Measurements from ENCODE around the gene PTS. TPM values are rescaled to one million over a fixed set of nuclear protein-coding genes. Genes with fewer than 3 reads are reported as not detected.
"Not testable (repeated sequence)": the region's sequence is repeated elsewhere in the genome, so short reads cannot be mapped to it uniquely, and the experiment has no call there.

Gene PTS
- total and polyA plus RNA-seq, 4 donors: 11.3 to 106 (median 49.5) TPM

DNA sequence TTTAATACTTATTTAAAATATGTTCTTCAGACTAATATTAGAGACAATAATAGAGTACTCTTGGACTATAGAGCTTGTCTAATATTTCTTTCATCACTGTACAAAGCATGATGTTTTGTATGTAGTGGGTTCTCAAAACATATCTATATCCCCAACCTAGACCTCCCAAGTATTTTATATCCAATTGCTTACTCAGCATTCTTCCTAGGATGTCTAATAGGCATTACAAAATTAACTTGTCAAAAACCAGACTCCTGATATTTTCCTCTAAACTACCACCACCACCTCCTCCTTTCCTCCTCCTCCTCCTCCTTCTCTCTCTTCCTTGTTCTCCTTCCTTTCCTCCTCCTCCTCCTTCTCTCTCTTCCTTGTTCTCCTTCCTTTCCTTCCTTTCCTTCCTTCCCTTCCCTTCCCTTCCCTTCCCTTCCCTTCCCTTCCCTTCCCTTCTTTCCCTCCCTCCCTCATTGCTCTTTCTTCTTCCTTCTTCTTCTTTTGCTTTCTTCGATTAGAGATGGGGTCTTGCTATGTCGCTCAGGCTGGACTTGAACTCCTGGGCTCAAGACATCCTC is 29.6 kb upstream of the PTS start:
- no peak overlapping the region for H3K27ac ChIP-seq (ENCODE audit: low read depth in 1 of 2, low read length in 2 of 2)
- H3K4me3 ChIP-seq (ENCODE audit: low read depth in 1 of 3, low read length in 3 of 3): no peak overlapping the region
- no peak overlapping the region for H3K9ac ChIP-seq (ENCODE audit: low read depth in 1 of 2, low read length in 2 of 2)
- no peaks in the 10 kb centered on the region for H3K27me3 ChIP-seq (ENCODE audit: control insufficient read depth in 4 of 4, insufficient read depth in 4 of 4, low read length in 3 of 4)
- H3K36me3 ChIP-seq (ENCODE audit: control insufficient read depth in 4 of 4, insufficient read depth in 3 of 4, low read depth in 1 of 4, low read length in 3 of 4): peaks cover 1 to 34% (median 16%) of the 10 kb centered on the region in 4 donors
- H3K9me3 ChIP-seq (ENCODE audit: control insufficient read depth in 4 of 4, low read length in 3 of 4): no peaks in the 10 kb centered on the region
- WGBS: 92% methylated on average over 2 of the region's 2 CpGs
- DNase-seq (ENCODE audit: low spot score): no peak
- TF ChIP-seq FOXA2 (IDR thresholded peaks at IDR 0.05) (no peak), ATF3 (IDR thresholded peaks at IDR 0.05) (no peak), FOXA1 (IDR thresholded peaks at IDR 0.05) (no peak), RXRA (IDR thresholded peaks at IDR 0.05) (no peak), TAF1 (conservative IDR thresholded peaks at IDR 0.05) (no peak), HNF4A (conservative IDR thresholded peaks at IDR 0.05) (no peak), CTCF (IDR thresholded peaks at IDR 0.05; ENCODE audit: low read depth, low read length, missing input control) (no peak), REST (IDR thresholded peaks at IDR 0.05) (no peak), NR2F2 (IDR thresholded peaks at IDR 0.05) (no peak), ZBTB33 (IDR thresholded peaks at IDR 0.05) (no peak), JUND (IDR thresholded peaks at IDR 0.05) (no peak)
- TF ChIP-seq, protein P1, sequence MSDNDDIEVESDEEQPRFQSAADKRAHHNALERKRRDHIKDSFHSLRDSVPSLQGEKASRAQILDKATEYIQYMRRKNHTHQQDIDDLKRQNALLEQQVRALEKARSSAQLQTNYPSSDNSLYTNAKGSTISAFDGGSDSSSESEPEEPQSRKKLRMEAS (IDR thresholded peaks at IDR 0.05): no peak
- peaks cover 0 to 21% (median 16%) of the 10 kb centered on the region in 4 donors for H3K4me1 ChIP-seq (ENCODE audit: control insufficient read depth in 4 of 4, insufficient read depth in 4 of 4, low read length in 3 of 4)

DNA sequence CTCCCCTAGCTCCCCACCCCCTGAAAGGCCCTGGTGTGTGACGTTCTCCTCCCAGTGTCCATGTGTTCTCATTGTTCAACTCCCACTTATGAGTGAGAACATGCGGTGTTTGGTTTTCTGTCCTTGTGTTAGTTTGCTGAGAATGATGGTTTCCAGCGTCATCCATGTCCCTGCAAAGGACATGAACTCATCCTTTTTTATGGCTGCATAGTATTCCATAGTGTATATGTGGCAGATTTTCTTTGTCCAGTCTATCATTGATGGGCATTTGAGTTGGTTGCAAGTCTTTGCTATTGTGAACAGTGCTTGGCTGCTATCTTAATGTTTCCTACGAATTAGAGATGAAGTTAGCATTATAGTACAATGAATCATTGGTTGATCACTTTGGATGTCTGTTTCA is 27.1 kb upstream of the PTS start:
- not testable (repeated sequence) for H3K9me3 ChIP-seq (ENCODE audit: control insufficient read depth in 4 of 4, low read length in 3 of 4); H3K27ac ChIP-seq (ENCODE audit: low read depth in 1 of 2, low read length in 2 of 2); H3K9ac ChIP-seq (ENCODE audit: low read depth in 1 of 2, low read length in 2 of 2); DNase-seq (ENCODE audit: low spot score); H3K27me3 ChIP-seq (ENCODE audit: control insufficient read depth in 4 of 4, insufficient read depth in 4 of 4, low read length in 3 of 4); H3K4me3 ChIP-seq (ENCODE audit: low read depth in 1 of 3, low read length in 3 of 3)
- Histone ChIP-seq H3K4me1 (ENCODE audit: control insufficient read depth in 4 of 4, insufficient read depth in 4 of 4, low read length in 3 of 4) (peaks cover 0 to 12% (median 11%) of the 10 kb centered on the region in 4 donors), H3K36me3 (ENCODE audit: control insufficient read depth in 4 of 4, insufficient read depth in 3 of 4, low read depth in 1 of 4, low read length in 3 of 4) (peaks cover 1 to 45% (median 27%) of the 10 kb centered on the region in 4 donors)
- WGBS: 88% methylated on average over 4 of the region's 4 CpGs

All from liver (tissue), 9 donors.